HepG2 (cell line): ENCODE results near the gene NAA35. TPM values are rescaled to one million over a fixed set of nuclear protein-coding genes. Genes with fewer than 3 reads are reported as not detected.

Experiments used
- AGO2 ChIP-seq: fragments of 200-400 bp; formaldehyde crosslinking; optimal IDR thresholded peaks from 2 replicates; pipeline ENCODE3; 2017; ENCODE audit warnings: mild to moderate bottlenecking, low read depth, low read length, moderate library complexity
- BHLHE40 ChIP-seq: IDR thresholded peaks from 2 replicates; pipeline ENCODE4 v1.6.1; 2011; ENCODE audit warnings: low read length, improper control_type of control experiment
- EEA1 ChIP-seq: sonication (generic); formaldehyde crosslinking; IDR thresholded peaks from 2 replicates; pipeline ENCODE4 v1.5.1; 2020; ENCODE audit warnings: mild to moderate bottlenecking, missing genetic modification reagents, borderline replicate concordance
- GATA4 ChIP-seq: sonication (generic); IDR thresholded peaks from 2 replicates; pipeline ENCODE4 v1.6.1; 2016; ENCODE audit warnings: antibody characterized with exemption, low read depth, borderline replicate concordance
- HMG20B ChIP-seq: conservative IDR thresholded peaks from 2 replicates; pipeline ENCODE4 v1.6.1; 2016; ENCODE audit warnings: missing genetic modification reagents, missing compliant biosample characterization
- KDM3A ChIP-seq: IDR thresholded peaks from 2 replicates; pipeline ENCODE4 v1.6.1; 2018; ENCODE audit warnings: low read depth, missing compliant biosample characterization
- KDM4B ChIP-seq: sonication (generic); formaldehyde crosslinking; IDR thresholded peaks from 2 replicates; pipeline ENCODE4 v1.4.0; 2020; ENCODE audit warnings: missing genetic modification reagents
- MYNN ChIP-seq: sonication (generic); formaldehyde crosslinking; IDR thresholded peaks from 2 replicates; pipeline ENCODE4 v1.4.0; 2020; ENCODE audit warnings: mild to moderate bottlenecking, low read depth, missing genetic modification reagents
- NFRKB ChIP-seq: fragments of 450-650 bp; IDR thresholded peaks from 2 replicates; pipeline ENCODE4 v1.6.1; 2017
- PHB2 ChIP-seq: fragments of 450-650 bp; IDR thresholded peaks from 2 replicates; pipeline ENCODE4 v1.6.1; 2018; ENCODE audit not compliant: partially characterized antibody
- SETDB1 ChIP-seq: sonication (generic); formaldehyde crosslinking; IDR thresholded peaks from 2 replicates; pipeline ENCODE4 v1.5.1; 2020; ENCODE audit warnings: missing genetic modification reagents, mild to moderate bottlenecking, borderline replicate concordance
- ZNF232 ChIP-seq: sonication (generic); formaldehyde crosslinking; IDR thresholded peaks from 2 replicates; pipeline ENCODE4 v1.4.0; 2020; ENCODE audit warnings: missing genetic modification reagents, borderline replicate concordance
- ZNF34 ChIP-seq: sonication (generic); formaldehyde crosslinking; IDR thresholded peaks from 2 replicates; pipeline ENCODE4 v1.4.0; 2020; ENCODE audit warnings: mild to moderate bottlenecking, missing genetic modification reagents, borderline replicate concordance
- ZNF382 ChIP-seq: sonication (generic); formaldehyde crosslinking; IDR thresholded peaks from 2 replicates; pipeline ENCODE4 v1.5.0; 2020; ENCODE audit warnings: missing genetic modification reagents, mild to moderate bottlenecking, borderline replicate concordance
- ZNF446 ChIP-seq: sonication (generic); formaldehyde crosslinking; IDR thresholded peaks from 2 replicates; pipeline ENCODE4 v1.5.0; 2020; ENCODE audit warnings: mild to moderate bottlenecking, missing genetic modification reagents
- ZNF589 ChIP-seq: sonication (generic); formaldehyde crosslinking; conservative IDR thresholded peaks from 2 replicates; pipeline ENCODE4 v1.8.0; 2022; ENCODE audit warnings: mild to moderate bottlenecking, moderate library complexity, missing genetic modification reagents
- ZNF792 ChIP-seq: IDR thresholded peaks from 2 replicates; pipeline ENCODE4 v1.6.1; 2016
- ZNF878 ChIP-seq: sonication (generic); formaldehyde crosslinking; IDR thresholded peaks from 2 replicates; pipeline ENCODE4 v1.8.1; 2023; ENCODE audit warnings: mild to moderate bottlenecking, missing genetic modification reagents, moderate library complexity
- ZSCAN20 ChIP-seq: sonication (generic); formaldehyde crosslinking; IDR thresholded peaks from 2 replicates; pipeline ENCODE4 v1.4.0; 2020; ENCODE audit warnings: missing genetic modification reagents, mild to moderate bottlenecking, borderline replicate concordance
- polyA plus RNA-seq, 8 experiments: library from polyadenylated mRNA; depleted of rRNA in 3 of 8; stranded (reverse) in 7 of 8; unstranded in 1 of 8; fragments of >200 nt; fragmentation: Illumina TruSeq in 4 of 8; extraction: Trizol in 4 of 8; gene quantifications; 2 replicates each; pipeline versions ENCODE4 v1.2.1 to v1.2.3, GENCODE V29; 2011 to 2016; ENCODE audit warnings: low read depth in 4 of 8, missing spikeins in 1 of 8, mixed read lengths in 1 of 8; ENCODE audit not compliant: insufficient read depth in 1 of 8
- total RNA-seq, 5 experiments: library from RNA; depleted of rRNA; stranded (reverse); fragments of >200 nt; fragmentation: Illumina TruSeq; extraction: Trizol; gene quantifications; 2 replicates each; pipeline ENCODE4 v1.2.3, GENCODE V29; 2016; ENCODE audit warnings: low read depth in 1 of 5
- TF ChIP-seq, protein P1 (sequence below): sonication (generic); formaldehyde crosslinking; IDR thresholded peaks from 2 replicates; pipeline ENCODE4 v1.5.1; 2020; ENCODE audit warnings: missing genetic modification reagents, mild to moderate bottlenecking, borderline replicate concordance
- TF ChIP-seq, protein P2 (sequence below): sonication (generic); formaldehyde crosslinking; IDR thresholded peaks from 2 replicates; pipeline ENCODE4 v1.5.0; 2020; ENCODE audit warnings: mild to moderate bottlenecking, missing genetic modification reagents
- TF ChIP-seq, protein P3 (sequence below): sonication (generic); formaldehyde crosslinking; IDR thresholded peaks from 2 replicates; pipeline ENCODE4 v1.8.0; 2022; ENCODE audit warnings: missing genetic modification reagents, mild to moderate bottlenecking, moderate library complexity, borderline replicate concordance
- TF ChIP-seq, protein P4 (sequence below): sonication (generic); formaldehyde crosslinking; IDR thresholded peaks from 2 replicates; pipeline ENCODE4 v1.8.0; 2022; ENCODE audit warnings: missing genetic modification reagents, mild to moderate bottlenecking, inconsistent platforms, borderline replicate concordance
- TF ChIP-seq, protein P5 (sequence below): sonication (generic); formaldehyde crosslinking; IDR thresholded peaks from 2 replicates; pipeline ENCODE4 v1.4.0; 2020; ENCODE audit warnings: mild to moderate bottlenecking, missing genetic modification reagents
- TF ChIP-seq, protein P6 (sequence below): sonication (generic); formaldehyde crosslinking; IDR thresholded peaks from 2 replicates; pipeline ENCODE4 v1.8.1; 2022; ENCODE audit warnings: mild to moderate bottlenecking, missing genetic modification reagents

NAA35 gene
- total and polyA plus RNA-seq, 2 of the 13 experiments (the other 11 are each of a cell fraction or from before 2014, with no cell fraction given) = 21.6 to 28.9 TPM

DNA sequence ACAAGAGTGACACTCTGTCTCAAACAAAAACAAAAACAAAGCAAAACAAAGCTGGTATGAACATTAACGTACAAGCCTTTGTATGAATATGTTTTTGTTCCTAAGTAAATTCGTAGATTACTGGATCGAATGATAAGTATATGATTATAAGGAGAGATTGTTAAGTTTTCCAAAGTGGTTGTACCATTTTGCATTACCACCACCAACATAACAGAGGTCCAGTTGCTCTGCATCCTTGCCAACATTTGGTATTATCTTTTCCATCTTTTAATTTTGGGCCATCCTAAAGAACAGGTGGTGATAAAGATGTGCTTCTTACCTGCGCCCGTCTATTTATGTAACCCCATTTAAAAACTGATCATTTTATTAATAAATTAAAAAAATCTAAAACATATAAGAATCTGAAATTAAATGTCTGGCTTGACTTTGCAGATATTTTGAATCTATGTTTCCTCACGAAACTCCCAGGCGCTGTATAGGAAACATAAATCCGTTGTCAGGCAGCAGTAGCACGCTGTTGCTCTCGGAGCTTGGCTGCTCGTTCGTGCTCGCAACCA is 593 bp upstream of the NAA35 start (continued):
- TF ChIP-seq ZSCAN20 (CRISPR knock-in tag) = no peak
- TF ChIP-seq, protein P1, sequence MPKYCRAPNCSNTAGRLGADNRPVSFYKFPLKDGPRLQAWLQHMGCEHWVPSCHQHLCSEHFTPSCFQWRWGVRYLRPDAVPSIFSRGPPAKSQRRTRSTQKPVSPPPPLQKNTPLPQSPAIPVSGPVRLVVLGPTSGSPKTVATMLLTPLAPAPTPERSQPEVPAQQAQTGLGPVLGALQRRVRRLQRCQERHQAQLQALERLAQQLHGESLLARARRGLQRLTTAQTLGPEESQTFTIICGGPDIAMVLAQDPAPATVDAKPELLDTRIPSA = no peak
- TF ChIP-seq KDM4B (CRISPR knock-in tag) = no peak
- TF ChIP-seq MYNN (CRISPR knock-in tag) = no peak
- no peak for TF ChIP-seq ZNF589
- TF ChIP-seq ZNF34 (CRISPR knock-in tag) = no peak
- TF ChIP-seq GATA4 = no peak
- TF ChIP-seq, protein P2, sequence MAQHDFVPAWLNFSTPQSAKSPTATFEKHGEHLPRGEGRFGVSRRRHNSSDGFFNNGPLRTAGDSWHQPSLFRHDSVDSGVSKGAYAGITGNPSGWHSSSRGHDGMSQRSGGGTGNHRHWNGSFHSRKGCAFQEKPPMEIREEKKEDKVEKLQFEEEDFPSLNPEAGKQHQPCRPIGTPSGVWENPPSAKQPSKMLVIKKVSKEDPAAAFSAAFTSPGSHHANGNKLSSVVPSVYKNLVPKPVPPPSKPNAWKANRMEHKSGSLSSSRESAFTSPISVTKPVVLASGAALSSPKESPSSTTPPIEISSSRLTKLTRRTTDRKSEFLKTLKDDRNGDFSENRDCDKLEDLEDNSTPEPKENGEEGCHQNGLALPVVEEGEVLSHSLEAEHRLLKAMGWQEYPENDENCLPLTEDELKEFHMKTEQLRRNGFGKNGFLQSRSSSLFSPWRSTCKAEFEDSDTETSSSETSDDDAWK (CRISPR knock-in tag) = no peak
- 0 out of 2 replicates have a peak, but pooled peaks have one; percentile 18 for TF ChIP-seq ZNF792 (CRISPR knock-in tag)
- no peak for TF ChIP-seq AGO2
- TF ChIP-seq KDM3A = no peak
- TF ChIP-seq ZNF232 (CRISPR knock-in tag) = no peak
- no peak for TF ChIP-seq BHLHE40
- no peak for TF ChIP-seq NFRKB
- TF ChIP-seq, protein P3, sequence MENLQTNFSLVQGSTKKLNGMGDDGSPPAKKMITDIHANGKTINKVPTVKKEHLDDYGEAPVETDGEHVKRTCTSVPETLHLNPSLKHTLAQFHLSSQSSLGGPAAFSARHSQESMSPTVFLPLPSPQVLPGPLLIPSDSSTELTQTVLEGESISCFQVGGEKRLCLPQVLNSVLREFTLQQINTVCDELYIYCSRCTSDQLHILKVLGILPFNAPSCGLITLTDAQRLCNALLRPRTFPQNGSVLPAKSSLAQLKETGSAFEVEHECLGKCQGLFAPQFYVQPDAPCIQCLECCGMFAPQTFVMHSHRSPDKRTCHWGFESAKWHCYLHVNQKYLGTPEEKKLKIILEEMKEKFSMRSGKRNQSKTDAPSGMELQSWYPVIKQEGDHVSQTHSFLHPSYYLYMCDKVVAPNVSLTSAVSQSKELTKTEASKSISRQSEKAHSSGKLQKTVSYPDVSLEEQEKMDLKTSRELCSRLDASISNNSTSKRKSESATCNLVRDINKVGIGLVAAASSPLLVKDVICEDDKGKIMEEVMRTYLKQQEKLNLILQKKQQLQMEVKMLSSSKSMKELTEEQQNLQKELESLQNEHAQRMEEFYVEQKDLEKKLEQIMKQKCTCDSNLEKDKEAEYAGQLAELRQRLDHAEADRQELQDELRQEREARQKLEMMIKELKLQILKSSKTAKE (CRISPR knock-in tag) = no peak
- no peak for TF ChIP-seq PHB2
- TF ChIP-seq ZNF382 (CRISPR knock-in tag) = no peak
- TF ChIP-seq HMG20B (CRISPR knock-in tag) = no peak
- TF ChIP-seq, protein P4, sequence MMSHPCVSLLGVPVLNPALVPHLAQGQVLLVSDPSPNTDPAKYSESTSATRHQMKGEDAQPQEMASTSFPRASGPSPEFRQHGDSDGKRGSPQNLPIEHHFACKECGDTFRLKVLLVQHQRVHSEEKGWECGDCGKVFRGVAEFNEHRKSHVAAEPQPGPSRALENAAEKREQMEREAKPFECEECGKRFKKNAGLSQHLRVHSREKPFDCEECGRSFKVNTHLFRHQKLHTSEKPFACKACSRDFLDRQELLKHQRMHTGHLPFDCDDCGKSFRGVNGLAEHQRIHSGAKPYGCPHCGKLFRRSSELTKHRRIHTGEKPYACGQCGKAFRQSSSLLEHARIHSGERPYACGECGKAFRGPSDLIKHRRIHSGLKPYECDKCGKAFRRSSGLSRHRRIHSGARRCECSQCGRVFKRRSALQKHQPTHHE (CRISPR knock-in tag) = no peak
- TF ChIP-seq, protein P5, sequence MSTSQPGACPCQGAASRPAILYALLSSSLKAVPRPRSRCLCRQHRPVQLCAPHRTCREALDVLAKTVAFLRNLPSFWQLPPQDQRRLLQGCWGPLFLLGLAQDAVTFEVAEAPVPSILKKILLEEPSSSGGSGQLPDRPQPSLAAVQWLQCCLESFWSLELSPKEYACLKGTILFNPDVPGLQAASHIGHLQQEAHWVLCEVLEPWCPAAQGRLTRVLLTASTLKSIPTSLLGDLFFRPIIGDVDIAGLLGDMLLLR (CRISPR knock-in tag) = no peak
- no peak for TF ChIP-seq SETDB1 (CRISPR knock-in tag)
- no peak for TF ChIP-seq ZNF878 (CRISPR knock-in tag)
- TF ChIP-seq, protein P6, sequence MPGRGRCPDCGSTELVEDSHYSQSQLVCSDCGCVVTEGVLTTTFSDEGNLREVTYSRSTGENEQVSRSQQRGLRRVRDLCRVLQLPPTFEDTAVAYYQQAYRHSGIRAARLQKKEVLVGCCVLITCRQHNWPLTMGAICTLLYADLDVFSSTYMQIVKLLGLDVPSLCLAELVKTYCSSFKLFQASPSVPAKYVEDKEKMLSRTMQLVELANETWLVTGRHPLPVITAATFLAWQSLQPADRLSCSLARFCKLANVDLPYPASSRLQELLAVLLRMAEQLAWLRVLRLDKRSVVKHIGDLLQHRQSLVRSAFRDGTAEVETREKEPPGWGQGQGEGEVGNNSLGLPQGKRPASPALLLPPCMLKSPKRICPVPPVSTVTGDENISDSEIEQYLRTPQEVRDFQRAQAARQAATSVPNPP (CRISPR knock-in tag) = no peak
- TF ChIP-seq ZNF446 (CRISPR knock-in tag) = no peak
- no peak for TF ChIP-seq EEA1 (CRISPR knock-in tag)
